LHCN-M2 (cell line): Measurements from ENCODE around the gene SPACA1. TPM values are rescaled to one million over a fixed set of nuclear protein-coding genes. Genes with fewer than 3 reads are reported as not detected.
A peak's percentile ranks its signal among the peaks of the same experiment; 100 is the strongest.
"Not testable (repeated sequence)": the region's sequence is repeated elsewhere in the genome, so short reads cannot be mapped to it uniquely, and the experiment has no call there.

Source experiments
- DNase-seq: peaks from one replicate; pipeline ENCODE4 v3.0.0-alpha.2; 2012; ENCODE audit warnings: low read depth
- polyA plus RNA-seq: library from polyadenylated mRNA; unstranded; fragments of >200 nt; gene quantifications from one replicate; pipeline ENCODE4 v1.2.1, GENCODE V29; 2012; ENCODE audit warnings: missing spikeins
- total RNA-seq: library from RNA; depleted of rRNA; stranded (reverse); fragments of >200 nt; gene quantifications from 2 replicates; pipeline ENCODE4 v1.2.3, GENCODE V29; 2014; rRNA removed

SPACA1 gene, protein sequence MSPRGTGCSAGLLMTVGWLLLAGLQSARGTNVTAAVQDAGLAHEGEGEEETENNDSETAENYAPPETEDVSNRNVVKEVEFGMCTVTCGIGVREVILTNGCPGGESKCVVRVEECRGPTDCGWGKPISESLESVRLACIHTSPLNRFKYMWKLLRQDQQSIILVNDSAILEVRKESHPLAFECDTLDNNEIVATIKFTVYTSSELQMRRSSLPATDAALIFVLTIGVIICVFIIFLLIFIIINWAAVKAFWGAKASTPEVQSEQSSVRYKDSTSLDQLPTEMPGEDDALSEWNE
- not detected in 2 replicates for total RNA-seq
- not detected for polyA plus RNA-seq

DNA sequence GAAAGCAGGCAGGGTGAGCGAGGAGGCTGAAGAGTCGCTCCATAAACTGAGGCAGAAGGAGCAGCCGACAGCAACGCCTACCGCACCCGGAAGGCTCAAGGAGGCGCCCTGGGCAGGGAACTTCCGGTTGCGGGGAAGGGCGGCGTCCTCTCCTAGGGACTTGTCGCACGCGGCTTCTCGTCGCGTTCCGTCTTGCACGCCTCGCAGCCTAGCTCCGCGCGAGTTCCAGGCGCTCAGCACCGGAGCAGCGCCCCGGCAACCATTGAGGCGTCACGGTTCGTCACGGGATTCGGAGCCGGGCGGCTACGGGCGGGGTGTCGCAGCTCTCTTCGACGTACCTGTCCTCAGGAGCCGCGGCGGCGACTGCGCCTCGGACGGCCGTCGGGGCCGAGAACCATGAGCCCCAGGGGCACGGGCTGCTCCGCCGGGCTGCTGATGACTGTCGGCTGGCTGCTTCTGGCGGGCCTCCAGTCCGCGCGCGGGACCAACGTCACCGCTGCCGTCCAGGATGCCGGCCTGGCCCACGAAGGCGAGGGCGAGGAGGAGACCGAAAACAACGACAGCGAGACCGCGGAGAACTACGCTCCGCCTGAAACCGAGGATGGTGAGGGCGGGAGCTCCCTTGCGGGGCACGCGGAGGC lies at the start of gene SPACA1:
Gene SPACA1 (plus strand): TSS at position 332 of the 641 bp plus-strand sequence. CDS start 65 bp downstream, at position 397.
- DNase-seq = no peak

DNA sequence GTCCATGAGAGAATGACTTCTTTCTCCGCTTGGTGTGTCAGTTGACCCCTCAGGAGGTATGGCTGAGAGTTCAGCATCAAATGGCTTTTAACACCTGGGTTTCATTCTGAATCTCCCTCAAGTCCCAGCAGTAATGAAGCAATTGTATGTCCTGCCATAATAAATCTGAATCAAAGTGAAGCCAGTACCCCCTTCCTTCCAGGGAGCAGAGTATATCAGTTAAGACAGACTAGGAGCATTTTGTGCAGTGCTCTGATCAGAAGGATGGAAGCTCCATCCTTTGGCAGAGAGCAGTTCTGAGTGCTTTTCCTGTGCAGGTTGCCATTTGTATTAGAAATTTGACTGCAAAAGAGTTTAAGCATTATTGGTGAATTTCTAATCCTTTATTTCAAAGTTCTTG lies 46.9 kb upstream of the SPACA1 start:
- DNase-seq = no peak

DNA sequence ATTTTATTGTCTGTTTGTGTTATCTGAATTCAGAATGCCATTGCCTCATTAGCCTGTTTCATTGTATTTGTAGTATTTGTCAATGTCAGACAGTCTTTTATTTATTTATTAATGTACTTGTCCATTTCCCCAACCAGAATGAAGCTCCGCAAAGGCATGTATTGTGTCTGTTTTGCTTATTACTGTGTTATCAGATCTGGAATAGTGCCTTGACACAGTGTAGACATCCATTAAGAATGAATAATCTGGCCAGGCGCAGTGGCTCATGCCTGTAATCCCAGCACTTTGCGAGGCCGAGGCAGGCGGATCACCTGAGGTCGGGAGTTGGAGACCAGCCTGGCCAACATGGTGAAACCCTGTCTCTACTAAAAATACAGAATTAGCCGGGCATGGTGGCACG lies 46.4 kb upstream of the SPACA1 start:
- not testable (repeated sequence) for DNase-seq

DNA sequence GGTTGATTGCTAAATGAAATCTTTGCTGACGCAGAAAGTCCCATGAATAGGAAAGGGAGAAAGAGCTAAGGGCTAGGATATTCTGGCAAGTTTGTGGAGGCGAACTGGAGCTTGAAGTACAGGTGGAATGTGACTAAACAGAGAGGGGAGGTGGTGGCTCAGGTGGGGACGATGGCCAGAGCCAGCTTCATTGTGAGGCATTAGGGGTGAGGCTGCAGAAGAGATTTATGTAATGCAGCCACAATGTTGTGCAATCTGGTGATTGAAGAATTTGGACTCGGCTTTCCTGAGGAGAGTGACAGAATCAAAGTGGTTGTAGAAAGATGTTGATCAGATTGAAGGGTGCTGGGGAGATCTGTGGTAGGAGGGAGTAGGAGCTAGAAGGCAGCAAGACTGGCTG lies 42.9 kb upstream of the SPACA1 start:
- no peak for DNase-seq

DNA sequence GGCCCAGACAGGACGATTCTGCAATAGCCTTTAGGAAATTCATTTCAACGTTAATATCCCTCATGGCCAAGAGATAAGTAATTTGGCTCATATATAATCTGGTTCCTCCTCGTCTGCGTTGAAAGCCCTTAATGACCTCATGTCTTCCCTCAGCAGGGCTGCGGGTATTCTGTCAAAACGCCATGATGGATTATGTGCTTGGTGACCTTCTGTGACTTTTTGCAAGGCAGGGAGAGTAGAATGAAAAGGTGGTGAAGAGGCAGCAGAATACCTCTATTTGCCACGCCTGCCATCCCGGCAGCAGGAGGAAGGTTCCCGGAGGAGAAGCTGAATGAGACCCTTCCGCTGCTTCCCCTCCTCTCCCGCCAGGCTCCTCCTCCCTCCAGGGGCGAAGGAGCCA lies 41.1 kb upstream of the SPACA1 start:
- DNase-seq = no peak

DNA sequence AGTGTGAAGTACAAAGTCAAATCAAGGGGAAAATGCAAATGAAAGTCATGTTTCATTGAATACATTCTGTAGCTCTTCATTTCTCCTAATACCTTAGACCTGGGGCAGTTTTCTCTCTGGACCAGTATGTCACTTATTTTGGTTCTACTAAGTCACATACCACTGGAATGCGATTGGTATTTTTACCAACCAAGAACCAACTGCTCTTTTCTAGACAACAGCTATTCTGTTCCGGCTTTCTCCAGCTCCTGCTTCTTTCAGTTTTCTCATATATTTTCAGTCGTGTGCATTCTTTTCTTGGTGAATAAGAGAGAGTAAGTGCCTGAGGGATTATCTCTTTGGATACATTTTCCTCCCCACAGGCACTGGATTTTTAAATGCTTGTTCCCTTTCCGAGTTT lies 39.2 kb upstream of the SPACA1 start:
- DNase-seq = peak; percentile 64

DNA sequence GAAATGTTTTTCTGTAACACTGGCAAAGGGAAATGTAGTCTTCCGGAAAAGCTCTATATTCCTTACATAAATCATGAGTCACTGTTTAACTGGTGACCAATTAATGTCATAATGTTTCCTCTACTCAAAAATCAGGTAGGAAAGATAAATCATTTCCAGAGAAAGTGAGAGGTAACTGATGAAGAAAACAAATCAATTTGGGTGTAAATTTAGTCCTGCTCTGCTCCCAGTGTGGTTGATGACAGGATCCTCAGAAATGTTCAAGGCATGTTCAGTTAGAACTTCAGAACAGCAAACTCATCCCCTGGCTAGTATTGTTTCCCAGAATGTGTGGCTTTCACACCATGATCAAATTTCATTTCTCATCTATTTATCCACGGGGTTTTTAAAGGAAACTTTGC lies 38.8 kb upstream of the SPACA1 start:
- DNase-seq = peak; percentile 85

DNA sequence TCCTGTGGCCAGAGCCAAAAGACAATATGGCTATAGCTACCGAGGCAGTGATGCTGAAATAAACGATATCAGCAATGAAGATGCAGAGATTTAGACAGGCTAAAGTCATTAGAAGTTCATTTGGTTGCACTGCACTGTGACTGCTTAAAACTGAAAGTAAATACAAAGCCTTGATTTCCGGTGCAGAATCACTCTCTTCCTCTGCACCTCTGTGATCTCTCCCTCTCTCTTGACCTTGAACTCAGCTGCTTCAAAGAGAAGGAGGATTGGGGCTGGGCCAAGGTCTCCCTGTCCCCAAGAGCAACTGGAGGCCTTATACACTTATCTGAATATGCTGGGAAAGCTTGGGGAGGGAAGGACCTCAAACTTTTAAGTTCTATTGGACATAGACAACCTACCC lies 34.6 kb upstream of the SPACA1 start:
- no peak for DNase-seq

DNA sequence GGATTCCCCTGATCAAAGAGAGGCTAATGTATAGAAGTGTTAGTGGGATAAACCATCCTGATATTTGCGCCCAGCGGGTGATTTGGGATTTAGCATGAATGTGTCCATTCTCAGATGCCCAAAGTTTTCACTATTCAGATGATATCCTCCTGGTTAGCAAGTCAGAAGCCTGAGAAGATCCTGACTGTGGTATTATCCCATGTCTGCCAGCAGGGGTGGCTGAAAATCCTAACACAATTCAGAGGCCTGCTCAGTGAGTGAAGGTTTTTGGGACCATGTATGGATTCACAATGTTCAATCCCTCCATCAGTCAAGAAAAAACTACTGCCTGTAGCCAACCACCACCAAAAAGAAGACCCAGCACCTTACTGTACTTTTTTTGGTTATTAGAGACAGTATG lies 34.1 kb upstream of the SPACA1 start:
- DNase-seq = no peak

DNA sequence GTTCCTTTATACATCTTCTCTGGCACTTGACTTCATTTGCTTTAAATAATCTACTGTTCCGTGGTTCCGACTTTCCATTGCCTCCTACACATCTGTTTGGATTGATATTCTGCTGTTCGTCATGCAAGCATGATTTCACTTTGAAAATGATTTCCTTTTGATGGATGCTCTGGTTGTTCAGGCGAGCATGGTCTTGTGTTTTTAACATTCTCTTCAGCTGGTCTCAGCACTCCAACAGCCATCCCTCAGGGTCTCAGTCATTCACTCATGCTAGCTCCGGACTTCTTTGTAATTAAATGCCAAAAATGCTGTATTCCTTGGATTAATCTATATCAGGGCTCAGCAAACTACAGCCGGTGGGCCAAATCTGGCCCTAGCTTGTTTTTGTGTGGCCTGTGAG lies 27.2 kb upstream of the SPACA1 start:
- no peak for DNase-seq

DNA sequence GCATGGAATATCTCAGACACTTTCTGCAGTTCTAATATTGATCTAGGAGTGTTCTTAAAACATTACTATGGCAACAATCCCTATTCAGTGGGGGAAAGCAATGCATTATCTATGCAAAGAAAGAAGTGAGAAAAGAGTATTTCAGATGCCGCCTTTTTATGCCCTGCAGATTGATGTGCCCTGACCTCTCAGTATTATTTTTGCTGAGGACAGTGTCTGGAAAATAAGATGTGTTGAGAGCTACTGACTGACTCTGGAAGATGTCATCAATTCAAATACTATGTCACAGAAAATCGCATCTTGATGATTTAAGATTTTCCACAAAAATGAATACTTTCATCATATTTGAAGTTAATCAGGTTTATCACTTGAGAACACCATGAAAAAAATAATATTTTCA lies 22.9 kb upstream of the SPACA1 start:
- DNase-seq = no peak

DNA sequence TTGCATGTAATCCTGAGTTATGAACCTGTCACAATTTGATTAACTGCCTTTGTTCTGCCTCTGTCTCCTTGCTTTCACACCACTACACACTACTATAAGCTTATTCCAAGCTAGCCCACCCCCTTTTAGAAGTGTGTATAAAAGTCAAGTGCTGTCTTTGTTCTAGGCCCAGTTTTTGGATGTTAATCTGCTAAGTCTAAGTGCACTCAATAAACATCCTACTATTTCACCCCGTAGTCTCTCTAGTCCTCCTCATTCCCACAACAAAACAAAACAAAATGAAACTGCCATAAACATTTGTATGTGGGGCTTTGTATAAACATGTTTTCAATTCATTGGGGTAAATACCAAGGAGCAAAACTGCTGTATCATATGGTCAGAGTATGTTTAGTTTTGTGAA lies 16.1 kb upstream of the SPACA1 start:
- DNase-seq = no peak

DNA sequence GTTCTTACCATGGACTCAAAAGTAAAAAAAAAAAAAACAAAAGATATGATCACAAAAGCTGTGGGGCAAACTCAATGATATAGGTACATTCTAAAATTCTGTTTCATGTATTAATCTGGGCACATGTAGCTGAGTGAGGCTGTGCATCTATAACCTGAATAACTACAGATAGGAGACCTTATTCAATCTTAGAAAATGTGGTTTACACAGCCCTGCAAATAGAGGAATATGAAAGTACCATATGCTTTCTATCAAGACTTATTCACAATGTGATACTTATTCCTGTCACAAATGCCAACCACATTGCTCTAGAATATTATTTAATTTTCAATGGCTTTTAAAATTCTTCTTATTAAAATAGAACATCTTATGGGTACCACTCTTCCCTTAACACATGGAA lies 3.1 kb upstream of the SPACA1 start:
- no peak for DNase-seq

DNA sequence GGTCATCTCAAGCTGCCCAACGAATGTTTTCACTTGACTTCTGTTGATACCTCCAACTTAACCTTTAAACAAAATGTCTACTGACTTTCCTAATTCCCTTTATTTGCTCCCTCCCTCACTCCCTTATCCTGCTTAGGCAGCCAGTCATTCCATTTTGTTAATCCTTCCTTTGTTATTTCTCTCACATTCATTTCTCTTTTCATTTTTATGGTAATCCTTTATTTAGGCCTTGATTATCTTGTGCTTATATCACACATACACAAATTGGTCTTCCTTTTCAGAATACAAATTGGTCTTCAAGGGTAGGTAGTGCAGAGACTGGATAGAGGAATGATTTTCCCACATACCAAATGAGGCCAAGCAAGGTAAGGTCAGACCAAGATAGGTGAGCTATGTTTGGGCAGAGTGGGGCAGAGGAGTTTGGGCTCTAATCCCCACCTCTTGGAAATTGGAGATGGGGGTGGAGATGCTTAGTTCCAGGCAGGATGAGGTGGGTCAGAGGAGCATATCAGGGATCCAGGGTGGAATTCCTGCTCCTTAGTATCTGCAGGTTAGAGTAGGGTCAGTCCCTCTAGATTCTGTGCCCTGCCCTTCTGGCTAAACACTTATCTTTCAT lies 2.0 kb upstream of the SPACA1 start:
- DNase-seq = no peak

DNA sequence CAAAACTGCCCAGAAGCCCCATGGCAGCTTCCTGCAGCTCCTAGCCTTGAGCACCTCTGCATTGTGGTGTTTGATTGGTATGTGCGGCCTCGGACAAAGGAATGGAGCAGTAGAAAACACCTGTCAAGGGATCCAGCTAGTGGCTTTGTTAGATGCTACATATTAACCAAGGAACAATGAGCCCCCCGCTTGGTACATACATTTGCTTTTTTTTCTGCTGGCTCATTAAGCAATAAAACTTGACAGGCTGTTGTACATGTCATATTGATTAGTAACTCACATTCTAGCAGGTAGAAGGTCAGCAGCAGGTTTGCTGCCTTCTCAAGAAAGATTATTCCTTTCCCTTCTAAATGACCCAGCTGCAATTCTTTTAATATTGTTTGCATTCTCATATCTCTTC lies 937 bp downstream of the SPACA1 start:
- DNase-seq = no peak

DNA sequence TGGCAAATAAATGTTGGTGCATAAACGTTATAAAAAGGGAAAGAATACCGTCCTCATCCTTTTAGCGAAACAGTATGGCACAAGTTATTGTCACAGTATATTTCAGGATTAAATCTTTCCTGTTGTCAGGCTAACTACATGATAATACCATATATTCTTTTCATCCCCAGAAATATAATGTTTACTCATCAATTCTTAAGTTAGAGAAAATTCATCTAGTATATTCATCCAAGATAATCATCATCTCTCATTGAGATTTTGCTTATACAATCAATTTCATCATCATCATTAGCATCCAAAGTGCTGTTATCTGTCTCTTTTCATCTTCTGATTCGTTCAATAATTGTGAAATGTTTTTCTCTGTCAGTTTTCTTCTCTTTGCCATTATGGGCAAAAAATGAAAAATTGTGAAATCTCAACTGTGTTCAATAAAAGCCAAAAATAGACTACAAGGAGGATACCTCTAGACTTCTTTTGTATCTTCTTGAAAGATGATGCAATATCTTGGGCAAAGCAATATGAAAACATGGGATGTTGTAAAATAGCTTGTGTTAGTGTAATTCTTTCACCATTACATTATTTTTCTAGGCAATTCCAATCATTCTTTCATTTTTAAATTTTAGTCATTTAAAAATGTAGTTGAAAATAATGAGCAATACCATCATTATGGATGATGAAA lies 2.6 kb downstream of the SPACA1 start:
- DNase-seq = no peak

DNA sequence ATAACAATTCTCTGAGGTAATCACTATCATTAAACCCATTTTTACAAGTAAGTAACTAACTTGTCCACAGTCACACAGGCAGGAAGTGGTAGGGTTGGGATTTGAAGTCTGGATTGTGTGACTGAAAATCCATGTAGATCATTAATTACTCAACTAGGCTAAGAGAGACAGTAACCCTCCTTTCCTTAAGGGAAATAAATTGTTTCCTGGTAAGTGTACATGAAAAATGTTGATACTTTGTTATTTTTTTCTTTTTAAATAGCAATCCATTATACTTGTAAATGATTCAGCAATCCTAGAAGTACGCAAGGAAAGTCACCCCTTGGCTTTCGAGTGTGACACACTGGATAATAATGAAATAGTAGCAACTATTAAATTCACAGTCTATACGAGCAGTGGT lies 11.6 kb downstream of the SPACA1 start:
- DNase-seq = no peak

DNA sequence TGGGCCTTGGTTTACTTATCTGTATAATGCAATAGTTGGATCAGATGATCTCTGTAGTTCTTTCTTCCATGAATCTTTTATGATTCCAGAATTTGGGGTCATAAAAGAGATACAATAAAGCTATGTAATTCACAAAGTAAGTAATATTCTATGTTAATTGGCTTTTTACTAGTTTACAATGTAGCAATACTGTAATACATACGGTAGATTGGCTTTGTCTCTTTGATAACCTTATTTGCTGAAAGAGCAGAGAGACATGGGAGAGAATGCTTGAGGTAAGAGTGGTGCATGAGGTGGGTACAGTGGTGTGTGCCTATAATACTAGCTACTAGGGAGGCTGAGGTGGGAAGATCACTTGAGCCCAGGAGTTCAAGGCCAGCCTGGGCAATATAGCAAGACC lies 14.7 kb downstream of the SPACA1 start:
- DNase-seq = no peak

DNA sequence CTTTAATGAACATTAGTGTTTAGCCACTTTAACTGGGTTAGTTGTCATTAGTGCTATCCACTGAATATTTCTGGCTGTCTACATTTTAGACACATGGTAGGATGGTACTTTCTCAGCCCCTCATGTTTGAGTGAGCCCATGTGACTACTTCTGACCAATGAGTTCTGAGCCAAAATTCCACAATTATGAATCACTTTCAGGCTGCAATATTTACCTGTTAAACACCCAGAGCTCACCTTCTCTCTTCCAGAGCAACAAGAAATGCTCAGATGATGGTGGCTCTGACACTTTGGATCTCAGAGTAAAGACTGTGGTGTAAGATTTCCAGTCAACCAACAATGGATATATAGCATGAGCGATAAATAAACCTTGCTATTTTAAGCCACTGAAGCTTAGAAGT lies 24.8 kb downstream of the SPACA1 start:
- no peak for DNase-seq

DNA sequence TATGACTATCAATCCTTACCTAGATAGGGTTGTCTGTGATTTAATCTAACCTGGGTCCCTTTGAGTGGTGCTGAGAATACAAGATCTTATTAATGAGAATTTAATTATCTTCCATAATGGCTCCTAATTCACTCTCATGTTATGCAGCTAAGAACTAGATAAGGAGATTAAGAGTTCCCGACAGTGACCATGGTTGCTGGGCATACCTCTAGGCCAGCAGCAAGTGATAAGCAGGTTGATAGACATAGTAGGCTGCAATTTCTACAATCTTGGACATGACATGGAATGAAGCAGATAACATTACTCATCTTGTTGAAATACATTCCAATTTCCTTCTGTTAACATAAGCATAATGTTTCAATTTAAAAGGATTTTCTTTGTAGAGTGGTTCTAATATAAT lies 27.1 kb downstream of the SPACA1 start:
- DNase-seq = no peak

DNA sequence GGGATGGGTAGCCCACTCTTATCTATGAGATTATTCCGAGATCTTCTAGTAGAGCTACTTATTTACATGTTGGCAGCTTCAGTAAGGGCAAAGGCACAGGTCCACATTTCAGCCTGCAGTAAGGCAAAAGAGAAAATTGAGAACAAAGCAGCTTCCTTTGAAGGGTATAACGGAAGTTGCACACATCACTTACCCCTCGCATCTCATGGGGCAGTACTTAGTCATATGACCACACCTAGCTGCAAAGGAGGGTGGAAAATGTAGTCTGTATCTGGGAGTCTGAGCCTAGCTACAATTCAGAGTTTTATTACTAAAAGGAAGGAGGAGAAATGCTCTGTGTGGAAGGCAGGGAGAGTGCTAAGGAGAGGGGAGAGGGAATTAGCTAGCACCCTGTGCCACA lies 29.7 kb downstream of the SPACA1 start:
- DNase-seq = no peak

DNA sequence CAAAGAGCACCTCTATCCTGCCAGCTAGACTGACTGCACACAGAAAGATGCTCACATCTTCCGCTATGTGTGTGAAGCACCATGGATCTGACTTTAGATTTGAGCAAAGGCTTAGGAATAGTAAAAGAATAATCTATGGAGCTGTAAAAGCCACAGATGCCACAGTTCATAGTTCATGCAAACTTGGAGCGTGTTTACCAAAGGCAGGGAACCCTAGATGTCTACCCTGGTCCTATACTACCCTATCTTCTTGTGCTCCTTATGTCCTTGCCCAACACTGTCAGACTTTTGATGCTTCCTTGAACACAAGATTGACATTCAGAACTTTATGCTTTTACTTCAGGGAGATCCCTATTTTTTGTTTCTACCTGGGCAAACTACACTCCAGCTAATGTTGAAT lies 39.2 kb downstream of the SPACA1 start:
- no peak for DNase-seq

DNA sequence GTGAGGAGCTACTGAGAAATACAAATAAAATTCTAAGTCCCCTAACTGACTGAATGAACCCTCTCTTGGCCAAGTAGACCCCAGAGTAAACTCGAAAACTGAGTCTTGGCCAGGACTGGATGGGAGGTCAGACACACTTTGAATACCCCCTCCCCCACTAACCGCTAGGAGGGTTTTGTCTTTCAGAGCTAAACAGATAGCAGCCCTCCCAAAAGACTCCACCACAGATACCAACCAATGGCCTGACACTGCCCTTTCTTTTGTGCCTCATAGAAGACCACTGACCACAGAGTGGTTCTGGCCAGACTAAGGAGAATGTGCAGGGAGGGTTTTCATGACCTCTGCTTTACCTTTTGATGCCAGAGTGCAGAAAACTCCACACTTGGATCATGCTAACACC lies 42.1 kb downstream of the SPACA1 start:
- DNase-seq = no peak
